ENCODE results near the gene FAM234A.

DNA sequence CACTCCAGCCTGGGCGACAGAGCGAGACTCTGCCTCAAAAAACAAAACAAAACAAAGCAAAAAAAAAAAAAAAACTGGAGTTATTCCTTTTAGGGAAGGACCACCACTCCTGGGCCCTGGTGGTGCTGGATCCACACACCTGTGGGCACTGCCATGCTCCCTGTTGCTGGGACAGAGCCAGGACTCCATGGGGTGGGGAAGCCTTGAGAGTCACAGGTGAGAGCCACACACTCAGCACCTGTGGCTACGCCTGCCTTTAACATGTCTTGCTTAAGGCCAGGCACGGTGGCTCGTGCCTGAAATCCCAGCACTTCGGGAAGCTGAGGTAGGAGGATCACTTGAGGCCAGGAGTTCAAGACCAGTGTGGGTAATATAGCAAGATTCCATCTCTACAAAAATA lies 66.6 kb downstream of the FAM234A start:
- TF ChIP-seq, protein P1, sequence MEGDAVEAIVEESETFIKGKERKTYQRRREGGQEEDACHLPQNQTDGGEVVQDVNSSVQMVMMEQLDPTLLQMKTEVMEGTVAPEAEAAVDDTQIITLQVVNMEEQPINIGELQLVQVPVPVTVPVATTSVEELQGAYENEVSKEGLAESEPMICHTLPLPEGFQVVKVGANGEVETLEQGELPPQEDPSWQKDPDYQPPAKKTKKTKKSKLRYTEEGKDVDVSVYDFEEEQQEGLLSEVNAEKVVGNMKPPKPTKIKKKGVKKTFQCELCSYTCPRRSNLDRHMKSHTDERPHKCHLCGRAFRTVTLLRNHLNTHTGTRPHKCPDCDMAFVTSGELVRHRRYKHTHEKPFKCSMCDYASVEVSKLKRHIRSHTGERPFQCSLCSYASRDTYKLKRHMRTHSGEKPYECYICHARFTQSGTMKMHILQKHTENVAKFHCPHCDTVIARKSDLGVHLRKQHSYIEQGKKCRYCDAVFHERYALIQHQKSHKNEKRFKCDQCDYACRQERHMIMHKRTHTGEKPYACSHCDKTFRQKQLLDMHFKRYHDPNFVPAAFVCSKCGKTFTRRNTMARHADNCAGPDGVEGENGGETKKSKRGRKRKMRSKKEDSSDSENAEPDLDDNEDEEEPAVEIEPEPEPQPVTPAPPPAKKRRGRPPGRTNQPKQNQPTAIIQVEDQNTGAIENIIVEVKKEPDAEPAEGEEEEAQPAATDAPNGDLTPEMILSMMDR (IDR thresholded peaks at IDR 0.05) = no peak
- TF ChIP-seq ESRRA (IDR thresholded peaks at IDR 0.05; ENCODE audit: borderline replicate concordance, low read length) = no peak
- TF ChIP-seq POLR2A (IDR thresholded peaks at IDR 0.05; ENCODE audit: low read length) = no peak
- TF ChIP-seq, protein P2, sequence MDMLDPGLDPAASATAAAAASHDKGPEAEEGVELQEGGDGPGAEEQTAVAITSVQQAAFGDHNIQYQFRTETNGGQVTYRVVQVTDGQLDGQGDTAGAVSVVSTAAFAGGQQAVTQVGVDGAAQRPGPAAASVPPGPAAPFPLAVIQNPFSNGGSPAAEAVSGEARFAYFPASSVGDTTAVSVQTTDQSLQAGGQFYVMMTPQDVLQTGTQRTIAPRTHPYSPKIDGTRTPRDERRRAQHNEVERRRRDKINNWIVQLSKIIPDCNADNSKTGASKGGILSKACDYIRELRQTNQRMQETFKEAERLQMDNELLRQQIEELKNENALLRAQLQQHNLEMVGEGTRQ (IDR thresholded peaks at IDR 0.05) = no peak
- TF ChIP-seq CBX2 (IDR thresholded peaks at IDR 0.05; ENCODE audit: borderline replicate concordance, low read depth) = no peak
